Activated T-cell treated with anti-CD3 and anti-CD28 coated beads for 4 hours (primary cell): ENCODE data around the gene METTL17.
"Not testable (repeated sequence)": the region's sequence is repeated elsewhere in the genome, so short reads cannot be mapped to it uniquely, and the experiment has no call there.

Experiments
- DNase-seq: peaks from one replicate; pipeline ENCODE4 v3.0.0-alpha.2; 2020

Gene METTL17

DNA sequence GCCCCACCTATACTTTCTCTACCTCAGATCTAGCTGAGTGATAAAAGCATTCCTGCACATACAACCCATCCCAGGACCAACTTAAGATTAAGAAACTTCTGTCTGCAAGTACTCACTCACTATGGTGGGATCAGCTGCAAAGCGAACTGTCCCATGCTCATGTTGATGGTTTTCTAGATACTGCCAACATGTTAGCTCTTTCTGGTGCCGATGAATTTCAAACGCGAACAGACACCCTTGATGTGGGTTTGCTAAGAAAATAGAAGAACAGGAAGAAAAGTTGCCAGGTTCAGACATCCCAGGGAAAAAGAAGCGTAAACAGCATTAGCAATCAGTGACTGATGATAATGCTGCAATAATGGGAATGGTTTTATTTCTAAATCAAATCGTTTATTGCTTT, 7.8 kb downstream of the METTL17 start:
- DNase-seq: no peak

DNA sequence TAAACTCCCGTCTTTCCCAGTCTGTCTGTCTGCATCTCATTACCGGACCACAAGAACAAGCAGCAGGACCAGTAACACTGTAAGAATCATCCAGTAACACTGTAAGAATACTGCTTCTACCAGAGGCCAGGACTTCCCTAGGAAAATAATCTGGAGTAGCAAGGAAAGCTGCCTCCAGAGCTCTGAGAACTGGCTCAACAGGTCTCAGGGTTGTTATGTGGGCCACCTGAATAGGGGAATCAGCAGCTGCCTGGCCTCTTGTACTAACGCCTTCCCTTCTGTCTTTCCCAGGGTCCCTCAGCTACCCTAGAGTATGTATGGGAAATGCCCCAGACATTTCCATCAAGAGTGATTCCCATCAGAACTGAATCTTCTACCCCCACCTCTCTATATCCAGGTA, 8.4 kb downstream of the METTL17 start:
- no peak for DNase-seq

DNA sequence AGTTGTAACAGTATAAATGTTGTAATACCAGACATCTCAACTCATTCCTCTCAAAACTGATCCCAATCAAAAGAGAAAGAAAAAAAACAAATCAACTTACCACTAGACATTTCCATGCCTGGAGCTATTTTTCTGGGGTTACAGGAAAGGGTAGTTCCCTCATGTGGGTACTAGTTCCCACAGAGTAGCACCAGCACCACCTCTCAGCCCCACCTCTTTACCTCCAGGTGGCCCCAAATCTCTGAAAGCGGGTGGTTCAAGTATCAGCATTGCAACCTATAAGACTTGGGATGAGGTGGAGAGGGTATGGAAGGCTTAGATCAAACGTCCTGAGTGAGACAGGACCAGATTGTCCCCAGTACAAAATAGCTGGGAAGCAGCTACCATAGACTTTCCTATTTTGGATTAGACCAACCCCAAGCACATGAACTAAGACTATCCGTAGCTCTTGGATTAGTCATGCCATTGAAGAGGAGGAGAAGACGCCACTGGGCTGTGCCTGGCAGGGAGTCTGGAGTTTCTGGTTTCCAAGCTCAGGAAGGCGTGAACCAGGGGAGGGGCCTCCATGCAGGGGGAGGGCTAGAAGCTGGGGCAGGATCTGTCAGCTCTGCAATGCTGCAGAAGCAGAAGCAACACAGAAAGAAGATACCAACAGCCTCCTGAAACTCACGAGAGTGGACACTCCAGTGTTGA, 9.0 kb downstream of the METTL17 start, which contains the start of gene SLC39A2:
SLC39A2 (plus strand) TSS at position 620 of the 693 bp plus-strand sequence. CDS start 154 bp downstream, outside the sequence.
- no peak for DNase-seq

DNA sequence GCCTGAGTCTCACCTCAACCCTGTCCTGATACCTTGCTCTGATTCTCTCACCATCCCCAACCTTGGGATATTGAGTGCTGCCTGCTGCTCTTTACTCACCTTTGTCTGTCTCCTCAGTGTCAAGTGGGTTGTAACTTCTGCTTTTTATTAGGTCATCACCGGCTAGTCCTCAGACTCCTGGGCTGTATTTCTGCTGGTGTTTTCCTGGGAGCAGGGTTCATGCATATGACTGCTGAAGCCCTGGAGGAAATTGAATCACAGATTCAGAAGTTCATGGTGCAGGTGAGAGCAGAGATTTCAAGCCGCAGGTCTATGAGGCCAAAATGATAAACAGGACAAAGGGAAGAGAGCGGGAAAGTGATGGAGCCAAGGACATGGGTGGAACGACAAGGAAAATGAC, 9.8 kb downstream of the METTL17 start:
- no peak for DNase-seq

DNA sequence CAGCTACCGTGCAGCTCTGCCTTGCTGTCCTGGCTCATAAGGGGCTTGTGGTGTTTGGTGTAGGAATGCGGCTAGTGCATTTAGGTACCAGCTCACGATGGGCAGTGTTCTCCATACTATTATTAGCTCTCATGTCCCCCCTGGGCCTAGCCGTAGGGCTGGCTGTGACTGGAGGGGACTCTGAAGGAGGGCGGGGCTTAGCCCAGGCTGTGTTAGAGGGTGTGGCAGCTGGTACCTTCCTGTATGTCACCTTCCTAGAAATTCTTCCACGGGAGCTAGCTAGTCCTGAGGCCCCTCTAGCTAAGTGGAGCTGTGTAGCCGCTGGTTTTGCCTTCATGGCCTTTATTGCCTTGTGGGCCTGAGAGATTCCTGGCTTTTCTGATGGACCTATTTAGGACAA, 11.4 kb downstream of the METTL17 start:
- no peak for DNase-seq

DNA sequence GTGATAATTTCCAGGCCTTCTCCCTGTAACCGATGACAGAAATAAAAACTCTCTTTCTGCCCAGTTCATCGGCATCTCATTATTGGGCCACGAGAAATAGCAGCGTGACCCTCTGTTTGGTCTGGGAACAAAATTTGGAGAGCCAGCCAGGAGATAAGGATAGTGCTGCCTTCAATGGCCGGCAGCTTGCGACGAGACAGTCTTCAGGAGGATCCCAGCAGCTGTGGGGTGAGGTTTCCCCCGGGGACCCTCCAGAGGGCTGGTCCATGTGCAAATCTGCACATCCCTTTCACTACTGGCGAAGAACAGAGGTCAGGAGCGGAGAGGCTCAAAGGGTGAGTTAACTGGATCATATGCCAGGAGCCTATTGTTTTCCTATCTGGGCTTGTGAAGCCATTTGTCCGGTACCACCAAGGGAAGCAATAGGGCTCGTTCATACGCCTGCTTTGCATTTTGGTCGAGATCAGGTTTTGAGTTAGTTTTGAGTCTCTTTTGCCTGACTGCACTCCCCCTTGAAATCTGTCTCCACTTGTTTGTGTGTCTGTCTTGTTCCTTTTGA, 14.1 kb downstream of the METTL17 start:
- no peak for DNase-seq

DNA sequence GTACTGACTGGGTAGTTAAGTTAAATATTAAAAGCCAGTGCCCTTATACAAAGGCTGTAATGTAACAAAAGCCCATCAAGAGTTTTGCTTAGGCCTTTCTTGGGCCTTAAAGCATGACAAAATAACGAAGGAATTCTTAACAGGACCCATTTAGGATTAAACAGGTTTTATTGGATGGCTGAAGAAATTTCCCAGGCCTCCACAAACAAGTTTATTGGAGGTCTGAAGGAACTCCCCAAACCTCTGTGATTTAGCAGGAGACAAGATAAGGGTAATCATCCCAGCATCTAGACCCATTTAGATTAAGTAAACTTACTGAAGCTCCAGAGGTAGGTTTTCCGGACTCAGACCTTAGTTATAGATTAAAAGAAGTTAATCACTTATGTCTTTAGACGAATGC, 19.9 kb downstream of the METTL17 start:
- DNase-seq: not testable (repeated sequence)

DNA sequence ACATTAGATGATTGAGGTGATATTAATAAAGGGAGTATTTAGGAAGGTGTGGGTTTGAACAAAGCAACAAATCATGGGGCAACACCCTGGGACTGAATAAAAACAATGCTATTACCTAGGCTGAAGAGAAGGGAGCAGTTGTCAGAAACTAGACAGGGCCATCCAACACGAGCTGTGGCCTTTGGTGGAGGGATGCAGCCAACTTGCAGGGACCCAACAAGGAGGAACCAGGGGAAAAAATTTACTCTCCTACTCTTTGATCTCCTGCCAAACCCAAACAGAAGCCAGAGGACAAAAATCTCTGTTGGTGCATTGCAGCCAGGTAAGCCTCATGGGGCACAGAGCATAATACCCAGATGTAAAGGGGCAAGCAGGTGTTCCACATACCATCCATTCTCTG, 21.4 kb downstream of the METTL17 start:
- no peak for DNase-seq

DNA sequence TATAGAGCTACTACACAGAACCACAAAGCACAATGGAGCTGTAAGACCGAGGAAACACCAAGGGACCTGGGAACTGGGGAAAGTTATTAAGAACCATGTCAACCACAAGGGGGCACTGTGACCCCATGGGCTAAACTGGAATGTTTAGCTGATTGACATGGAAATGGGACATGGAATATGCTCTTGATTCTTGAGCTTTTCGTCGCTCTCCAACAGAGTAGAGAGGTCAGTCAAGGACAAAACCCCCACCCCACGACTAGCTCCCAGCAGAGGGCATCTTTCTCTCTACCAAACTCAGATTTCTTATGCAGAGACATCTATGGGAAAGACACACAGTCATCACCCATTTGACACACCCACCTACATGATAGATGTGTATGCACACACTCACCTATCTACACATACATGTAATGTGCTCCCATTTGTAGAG, 25.0 kb downstream of the METTL17 start:
- peak; percentile 86 for DNase-seq

DNA sequence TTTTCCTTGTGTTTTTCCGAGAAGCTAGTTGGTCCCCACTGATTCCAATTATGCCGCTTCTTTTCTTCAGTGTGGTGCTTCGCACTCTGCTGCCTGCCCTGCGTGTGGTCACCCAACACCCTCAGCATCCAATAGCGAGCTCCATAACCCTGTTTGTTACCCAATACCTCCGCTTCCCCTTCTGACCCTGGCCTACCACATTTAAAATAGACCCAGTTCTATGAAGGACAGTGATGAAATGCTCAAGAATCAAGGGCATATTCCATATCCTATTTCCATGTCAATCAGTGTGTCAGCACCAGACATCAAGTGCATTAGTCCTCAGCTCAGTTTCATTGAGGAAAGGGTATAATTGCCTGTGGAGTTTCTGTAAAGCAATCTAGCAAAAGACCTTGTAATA, 25.5 kb downstream of the METTL17 start:
- DNase-seq: no peak

DNA sequence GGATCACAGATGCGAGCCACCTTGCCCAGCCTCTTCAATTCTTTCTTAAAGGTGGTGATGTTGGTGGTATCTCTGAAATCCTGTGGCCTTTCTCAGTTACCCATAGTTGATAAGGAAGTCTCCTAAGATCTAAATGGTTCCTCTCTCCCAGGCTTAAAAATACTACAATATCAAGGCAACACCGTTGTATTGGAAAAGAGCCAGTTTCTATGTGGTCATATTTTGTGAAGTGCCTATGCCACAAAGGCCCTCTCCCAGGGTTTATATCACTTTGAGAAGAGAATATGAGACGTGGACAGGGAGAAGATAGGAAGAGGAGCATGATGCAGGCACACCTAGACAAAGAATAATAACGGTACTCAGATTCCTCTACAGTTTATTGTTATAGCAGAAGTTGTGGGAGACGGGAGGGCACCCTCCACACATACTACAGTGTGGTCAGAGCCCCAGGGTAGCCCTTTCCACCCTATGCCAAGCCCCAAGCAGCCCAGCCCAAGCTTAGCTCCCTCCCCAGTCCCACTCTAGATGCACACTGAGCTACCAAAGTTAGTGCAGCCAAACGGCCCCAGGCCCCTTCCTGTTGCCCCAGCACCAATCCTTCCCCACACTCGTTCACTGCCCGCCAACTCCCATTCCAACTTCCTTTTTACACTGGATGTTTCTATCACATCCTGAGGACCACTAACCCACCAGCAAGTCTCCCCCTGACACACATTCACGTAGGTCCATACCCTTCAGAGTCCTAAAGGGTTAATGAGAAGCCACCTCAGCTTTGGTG, 26.8 kb downstream of the METTL17 start:
- DNase-seq: no peak

DNA sequence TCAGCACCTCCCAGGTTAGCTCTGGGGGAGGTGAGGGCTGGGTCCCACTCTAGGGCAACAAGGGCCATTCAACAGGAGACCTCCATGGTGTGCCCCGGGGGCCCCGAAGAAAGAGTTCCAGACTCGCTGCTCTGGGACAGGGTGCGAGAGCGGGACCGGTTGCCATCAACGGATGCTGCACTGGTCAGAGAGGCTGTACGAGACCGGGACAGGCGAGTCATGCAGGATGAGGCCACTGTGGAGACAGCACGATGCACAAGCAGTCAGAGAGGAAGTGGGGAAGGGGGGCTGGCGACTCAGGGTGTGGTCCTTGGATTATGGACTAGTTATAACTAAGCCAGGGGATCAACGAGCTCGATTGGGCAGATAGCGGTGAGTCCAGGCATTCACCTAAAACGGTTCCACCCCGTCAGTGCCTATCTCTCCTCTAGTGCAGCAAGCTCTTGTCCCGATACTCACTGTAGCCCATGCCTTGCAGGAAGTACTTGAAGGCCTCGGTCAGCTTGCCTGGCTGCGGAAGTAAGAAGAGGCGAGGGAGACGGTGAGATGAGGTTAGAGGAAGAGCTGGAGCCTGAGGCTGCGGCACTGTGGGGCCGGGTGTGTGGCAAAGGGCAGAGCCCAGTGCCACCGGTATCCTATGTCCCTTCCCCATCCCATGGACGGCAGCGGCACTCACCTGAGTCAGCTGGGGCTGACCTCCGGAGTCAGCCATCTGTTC, 27.9 kb downstream of the METTL17 start:
- DNase-seq: no peak

DNA sequence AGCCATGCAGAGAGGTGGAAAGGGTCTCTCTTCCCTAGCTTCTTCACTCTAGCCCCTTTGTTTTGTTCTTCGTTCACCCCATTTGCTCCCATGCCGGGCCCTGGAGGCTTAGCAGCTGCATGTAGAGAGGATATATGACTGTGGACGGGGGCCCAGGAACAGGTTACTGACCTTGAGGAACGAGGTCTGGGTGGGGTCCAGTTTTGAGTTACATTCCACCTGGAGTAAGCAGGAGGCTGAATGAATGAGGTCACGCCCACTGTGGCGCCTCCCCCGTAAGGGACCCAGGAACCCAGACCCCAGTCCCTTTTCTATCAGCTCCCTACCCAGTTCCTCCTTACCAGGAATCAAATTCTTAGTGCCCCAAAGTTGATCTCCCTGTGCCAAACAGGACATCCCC, 28.5 kb downstream of the METTL17 start:
- no peak for DNase-seq

DNA sequence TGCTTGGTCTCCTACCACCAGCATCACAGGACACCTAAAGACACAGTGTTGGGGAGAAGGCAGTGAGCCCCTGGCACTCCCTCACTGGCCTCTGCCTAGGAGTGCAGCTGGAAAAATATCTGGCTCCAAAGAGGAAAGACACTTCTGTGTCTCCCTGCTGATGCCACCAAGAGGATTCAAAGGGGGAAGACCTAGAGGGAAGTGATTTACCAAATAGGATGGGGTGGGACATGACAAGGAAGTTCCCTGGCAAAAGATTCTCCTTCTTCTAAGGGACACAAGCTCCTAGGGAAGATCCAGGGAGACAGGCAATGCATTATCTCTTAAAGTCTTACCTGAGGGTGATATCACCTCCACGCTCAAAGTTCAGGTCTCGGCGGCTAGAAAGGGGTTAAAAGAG, 29.0 kb downstream of the METTL17 start:
- no peak for DNase-seq

DNA sequence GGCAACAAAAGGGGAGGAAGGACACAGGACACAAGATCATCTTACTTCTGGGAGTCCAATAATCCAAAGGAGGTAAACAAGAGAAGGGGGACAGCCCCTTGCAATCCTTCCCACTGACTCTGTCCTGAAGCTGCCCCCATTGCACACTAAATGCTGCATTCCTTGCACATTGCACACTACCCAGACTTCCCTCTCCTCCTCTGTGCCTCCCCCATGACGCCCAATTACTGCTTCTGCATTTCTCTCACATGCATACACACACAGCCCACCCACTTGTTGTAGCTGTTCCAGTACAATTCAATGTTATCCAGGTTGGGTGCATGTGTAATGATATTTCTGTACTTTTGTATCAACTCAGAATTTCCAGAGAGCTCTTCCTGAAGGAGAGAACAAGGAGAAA, 29.6 kb downstream of the METTL17 start:
- DNase-seq: no peak

DNA sequence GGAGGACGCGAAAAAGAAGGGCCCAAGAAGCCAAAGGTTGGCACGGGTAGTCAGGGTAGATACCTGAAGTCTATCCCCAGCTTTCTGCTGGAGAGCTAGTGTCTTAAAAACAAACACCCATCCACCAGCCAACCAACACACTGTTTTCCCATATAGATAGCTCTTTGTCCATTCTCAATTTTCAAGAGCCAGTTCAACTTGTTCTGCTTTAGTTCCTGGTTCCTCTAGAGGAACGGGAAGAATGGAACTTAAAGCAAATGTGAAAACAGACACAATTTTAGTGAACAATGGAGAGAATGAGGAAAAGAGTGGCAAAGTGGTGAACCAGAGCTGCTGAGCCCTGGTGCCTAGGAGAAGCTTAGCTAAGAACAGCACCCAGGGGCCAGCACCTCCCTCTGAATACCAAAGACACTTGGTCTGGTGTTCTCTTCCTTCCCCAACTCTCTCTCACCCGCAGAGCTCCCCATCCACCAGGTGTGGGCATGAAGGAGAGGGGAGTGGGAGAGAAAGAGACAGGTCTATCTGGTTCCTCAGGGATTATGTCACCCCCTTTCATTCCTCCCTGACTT, 31.3 kb downstream of the METTL17 start:
- no peak for DNase-seq

DNA sequence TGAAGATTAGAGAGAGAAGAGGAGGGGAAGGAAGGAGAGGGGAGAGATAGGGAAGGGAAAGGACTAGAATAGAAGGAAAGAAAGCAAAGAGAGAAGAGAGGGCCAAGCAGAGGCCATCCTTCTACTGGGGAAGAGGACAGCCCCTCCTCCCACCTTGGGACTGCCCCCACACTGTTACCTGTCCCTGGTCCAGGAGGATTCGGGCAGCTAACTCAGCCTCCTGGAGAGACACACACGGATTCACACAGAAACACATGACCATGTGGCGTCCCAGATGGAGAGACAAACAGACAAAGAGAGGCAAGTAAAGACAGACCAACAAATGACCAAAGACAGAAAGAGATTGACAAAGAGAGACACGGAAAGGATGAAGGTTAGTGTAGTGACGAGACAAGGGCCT, 32.9 kb downstream of the METTL17 start:
- no peak for DNase-seq

DNA sequence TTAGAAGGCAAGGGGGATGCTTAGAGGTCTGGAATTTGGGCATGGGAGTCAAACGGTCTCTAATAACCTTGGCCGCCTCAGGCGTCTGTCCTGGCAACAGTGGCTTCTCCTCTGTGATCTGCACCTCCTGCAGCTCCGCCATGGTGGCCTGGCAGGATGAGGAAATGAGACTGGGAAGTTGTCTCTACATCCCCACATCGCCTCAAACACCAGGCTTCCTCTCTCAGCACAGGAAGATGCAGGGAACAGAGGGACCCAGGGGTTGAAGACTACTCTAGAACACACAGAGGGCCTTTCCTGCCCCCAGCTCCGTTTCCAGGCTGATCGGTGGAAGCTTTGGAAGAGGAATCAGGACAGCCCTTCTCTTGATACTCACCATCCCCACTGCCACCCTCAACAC, 33.4 kb downstream of the METTL17 start:
- no peak for DNase-seq

DNA sequence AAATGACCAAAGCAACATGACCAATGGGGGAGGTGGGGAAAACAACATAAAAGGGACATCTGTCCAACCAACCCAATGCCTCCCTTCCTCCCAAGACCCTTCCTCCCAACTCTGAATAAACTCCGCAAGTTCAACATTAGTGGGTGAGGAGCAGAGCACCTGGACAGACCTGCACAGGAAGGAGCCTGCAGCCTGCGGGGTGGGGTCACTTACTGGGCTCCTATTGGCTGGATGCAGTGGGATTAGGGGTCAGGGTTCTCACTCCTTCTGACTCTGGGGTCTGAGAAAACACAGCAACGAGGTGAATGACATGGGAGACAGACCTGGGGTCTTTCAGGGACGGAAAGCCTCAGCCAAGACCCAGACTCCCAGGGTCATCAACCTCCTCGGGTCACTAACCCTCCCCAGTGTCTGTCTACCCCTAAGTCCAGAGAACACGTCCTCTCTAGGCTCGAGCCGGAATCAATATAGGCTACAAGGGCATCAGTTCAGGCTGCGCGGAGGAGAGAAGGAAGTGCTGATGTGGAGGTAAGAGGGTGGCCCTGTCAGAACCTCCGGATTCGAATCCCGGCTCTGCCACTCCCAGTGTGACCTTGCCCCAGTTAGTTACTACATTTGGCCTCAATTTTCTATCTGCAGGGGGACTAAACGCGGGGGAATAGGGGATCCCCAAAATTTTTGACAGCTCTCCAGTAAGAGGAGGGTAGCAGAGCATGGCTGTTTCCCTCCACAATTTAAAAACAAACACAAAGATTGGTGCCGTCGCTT, 34.2 kb downstream of the METTL17 start:
- DNase-seq: no peak

DNA sequence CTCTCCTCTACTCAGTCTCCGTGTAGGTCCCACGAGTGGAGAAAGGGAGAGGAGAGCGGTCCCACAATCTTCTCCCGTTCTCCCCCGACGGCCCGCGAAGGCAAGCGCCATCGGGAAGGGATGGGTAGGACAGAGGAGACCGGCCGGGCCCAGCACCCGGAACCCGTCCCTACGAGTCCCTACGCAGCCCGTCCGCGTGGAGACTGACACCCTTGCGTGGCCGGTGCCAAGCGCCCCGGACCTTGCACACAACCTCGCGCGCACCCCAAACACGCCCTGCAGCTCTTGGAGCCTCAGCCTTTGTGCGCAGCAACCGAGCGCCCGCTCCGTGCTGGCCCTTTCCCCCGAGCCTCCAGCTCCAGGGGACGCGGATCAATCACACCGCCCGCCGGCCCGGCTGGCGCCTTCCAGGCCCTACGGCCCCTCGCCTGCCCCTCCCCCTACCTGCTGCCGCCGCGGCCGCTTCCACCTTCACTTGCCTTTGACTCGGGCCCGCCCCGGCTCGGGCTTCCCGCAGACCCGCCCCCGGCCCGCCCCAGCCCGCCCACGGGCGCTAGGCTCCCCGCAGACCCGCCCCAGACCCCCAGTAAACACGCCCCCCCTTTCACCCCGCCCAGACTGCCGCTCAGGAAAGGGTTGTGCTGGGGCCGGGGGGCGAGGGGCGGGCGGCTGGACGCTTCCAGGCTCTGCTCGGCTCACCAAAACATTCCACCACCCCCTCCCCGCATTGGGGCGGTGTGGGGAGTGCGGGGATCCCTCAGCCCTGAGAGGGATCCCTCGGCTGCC, 35.0 kb downstream of the METTL17 start, which contains the start of gene NDRG2:
NDRG2 (minus strand) TSS at position 477 of the 786 bp plus-strand sequence. CDS start 1,746 bp downstream, outside the sequence.
- peak; percentile 66 for DNase-seq
